ENCODE results near the gene PLEKHG3.

Gene PLEKHG3

DNA sequence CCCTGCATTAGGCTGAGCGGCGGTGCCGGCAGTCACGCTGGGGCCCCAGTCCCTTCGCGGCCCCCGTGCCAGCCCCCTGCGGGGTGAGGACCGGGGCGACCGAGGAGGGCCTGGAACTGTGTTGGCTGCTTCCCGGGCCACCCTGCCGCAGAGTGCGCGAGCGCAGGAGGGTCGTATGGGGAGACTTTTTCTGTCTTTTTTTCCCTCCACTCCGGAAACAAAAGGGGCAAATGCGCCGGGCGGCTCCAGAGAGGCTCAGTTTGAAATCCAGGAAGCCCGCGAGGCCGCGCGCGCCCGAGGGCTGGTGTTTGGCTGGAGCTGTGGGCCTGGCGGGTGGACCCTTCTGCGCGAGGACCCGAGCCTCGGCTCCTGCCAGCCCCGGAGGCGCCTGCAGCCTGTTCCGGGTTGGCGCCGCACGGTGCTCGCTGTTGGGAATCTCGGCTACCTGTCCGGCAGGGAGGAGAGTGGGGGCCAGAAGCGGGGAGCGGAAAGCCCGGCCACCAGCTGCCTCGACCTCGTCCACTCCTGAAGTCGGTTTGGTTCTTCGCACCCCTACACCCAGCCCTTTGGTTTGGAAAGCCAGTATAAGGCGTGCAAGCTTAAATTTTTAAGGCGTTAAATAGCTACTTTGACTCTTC, 638 bp downstream of the PLEKHG3 start:
- peak overlapping the region; percentile 93 for H3K27ac ChIP-seq
- no peak for DNase-seq (ENCODE audit: low read depth, low spot score)

DNA sequence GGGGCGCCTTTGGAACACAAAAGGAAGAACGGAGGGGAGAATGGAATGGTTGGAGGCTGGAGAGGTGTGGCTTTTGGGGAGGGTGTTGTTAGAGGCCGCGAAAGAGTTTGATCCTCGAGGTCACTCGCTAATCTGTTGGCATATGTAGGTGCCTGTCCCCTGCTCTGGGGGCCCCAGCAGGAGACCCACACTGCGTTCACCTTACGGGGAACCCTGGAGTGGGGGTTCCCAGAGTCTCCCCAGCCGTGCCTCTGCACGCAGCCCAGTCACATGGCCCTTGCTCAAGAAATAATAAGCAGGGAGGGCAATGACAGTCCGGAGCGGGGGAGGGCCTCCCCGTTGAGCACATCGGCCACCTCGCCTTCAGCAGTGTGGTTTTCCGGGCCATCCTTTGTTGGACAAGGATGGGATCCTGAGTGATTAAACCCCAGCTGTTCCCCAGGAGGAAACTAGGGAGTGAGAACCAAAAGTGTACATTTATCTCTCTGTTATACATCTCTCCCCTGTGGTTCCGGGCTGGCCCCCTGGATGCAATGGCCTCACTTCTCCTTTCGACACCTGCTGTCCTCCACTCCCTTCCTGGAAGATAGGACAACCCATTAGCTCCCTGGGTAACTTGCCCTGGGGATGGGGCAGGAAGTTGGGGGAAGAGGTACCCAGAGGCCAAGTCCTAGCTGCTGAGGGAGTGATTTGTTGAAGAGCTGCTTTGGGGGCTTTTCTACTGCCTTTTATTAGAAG, 1.3 kb downstream of the PLEKHG3 start:
- no peak for DNase-seq (ENCODE audit: low read depth, low spot score)
- peak overlapping the region; percentile 93 for H3K27ac ChIP-seq

- DNase-seq (ENCODE audit: low read depth, low spot score) = no peak
- H3K27ac ChIP-seq = peak overlapping the region; percentile 93
Measured at GRCh38 chr14:64706119-64706592, 1.9 kb downstream of the PLEKHG3 start.

DNA sequence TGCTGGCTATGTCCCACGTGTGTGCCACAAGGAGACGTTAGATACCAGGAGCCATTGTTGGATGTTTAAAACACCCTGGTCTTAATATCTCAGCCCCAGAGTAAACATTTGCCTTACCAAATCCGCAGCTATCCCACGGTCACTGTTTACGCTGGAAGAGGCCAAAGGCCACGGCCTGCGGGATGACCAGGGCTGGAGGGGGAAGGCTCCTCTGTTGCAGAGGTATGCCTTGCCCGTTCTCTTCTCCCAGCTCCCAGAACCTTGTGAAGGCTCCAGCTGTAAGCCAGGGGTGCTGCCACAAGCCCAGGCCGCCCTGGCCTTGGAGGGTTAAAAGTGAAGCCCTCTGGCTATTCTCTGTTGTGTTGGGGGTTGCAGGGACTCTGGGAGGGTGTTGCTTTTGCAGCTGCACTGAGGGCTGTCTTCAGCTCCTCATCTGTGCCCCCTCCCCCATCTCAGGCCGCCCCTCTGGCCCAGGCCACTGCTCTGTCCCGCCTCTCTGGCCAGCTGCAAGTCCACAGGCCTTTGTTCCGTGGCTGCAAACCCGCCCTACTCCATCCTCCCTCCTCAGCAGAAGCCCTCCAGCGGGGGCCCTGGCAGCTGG, 2.5 kb downstream of the PLEKHG3 start:
- no peak for DNase-seq (ENCODE audit: low read depth, low spot score)
- peak overlapping the region; percentile 93 for H3K27ac ChIP-seq

GRCh38 chr14:64707661-64708060, 3.4 kb downstream of the PLEKHG3 start:
- peak overlapping the region; percentile 93 for H3K27ac ChIP-seq
- DNase-seq (ENCODE audit: low read depth, low spot score) = peak; percentile 90

GRCh38 chr14:64708148-64709004, 4.2 kb downstream of the PLEKHG3 start:
- peak; percentile 62 for DNase-seq (ENCODE audit: low read depth, low spot score)
- H3K27ac ChIP-seq = peak overlapping the region; percentile 93

DNA sequence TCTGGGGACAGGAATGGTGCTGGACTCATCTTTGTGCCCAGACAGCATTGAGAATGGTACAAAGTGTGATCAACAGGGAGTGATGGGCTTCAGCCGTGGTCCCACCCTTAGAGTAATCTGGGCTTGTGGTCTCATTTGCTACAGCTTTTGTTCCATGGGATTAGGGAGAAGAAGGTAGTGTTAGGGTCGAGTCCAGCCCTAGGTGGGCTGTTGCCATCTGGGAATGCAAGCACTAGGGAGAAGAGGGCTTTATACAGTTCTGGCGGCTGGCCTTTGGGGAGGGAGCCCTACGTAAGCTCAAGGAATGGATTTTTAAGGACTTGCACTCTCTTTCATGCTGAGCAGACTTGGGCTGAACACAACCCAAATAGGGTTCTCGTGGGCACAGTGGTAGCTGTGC, 4.9 kb downstream of the PLEKHG3 start:
- DNase-seq (ENCODE audit: low read depth, low spot score) = no peak
- peak overlapping the region; percentile 93 for H3K27ac ChIP-seq

DNA sequence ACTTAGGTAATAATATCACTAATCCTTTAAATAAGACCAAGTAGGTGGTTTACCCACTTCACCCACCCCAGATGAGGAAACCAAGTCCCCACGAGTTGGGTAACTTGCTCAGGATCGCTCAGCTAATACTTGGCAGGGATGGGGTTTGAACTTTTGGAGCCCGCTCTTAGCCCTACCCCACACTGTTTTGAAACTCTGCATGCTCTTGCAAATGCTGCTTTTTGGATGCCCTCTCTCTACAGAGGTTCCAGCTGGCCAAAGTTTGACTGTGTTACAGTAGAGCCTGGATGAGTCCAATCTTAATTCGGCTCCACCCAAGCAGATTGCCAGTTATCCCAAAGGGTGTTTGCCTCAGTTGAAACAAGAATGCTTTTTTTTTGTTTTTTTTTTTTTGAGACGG, 6.8 kb downstream of the PLEKHG3 start:
- H3K27ac ChIP-seq = no peak overlapping the region
- DNase-seq (ENCODE audit: low read depth, low spot score) = no peak

- H3K27ac ChIP-seq = peak overlapping the region; percentile 94
- no peak for DNase-seq (ENCODE audit: low read depth, low spot score)
Measured at GRCh38 chr14:64713677-64714076, 9.5 kb downstream of the PLEKHG3 start.

- peak overlapping the region; percentile 94 for H3K27ac ChIP-seq
- DNase-seq (ENCODE audit: low read depth, low spot score) = no peak
Measured at GRCh38 chr14:64714432-64715025, 10.3 kb downstream of the PLEKHG3 start.

DNA sequence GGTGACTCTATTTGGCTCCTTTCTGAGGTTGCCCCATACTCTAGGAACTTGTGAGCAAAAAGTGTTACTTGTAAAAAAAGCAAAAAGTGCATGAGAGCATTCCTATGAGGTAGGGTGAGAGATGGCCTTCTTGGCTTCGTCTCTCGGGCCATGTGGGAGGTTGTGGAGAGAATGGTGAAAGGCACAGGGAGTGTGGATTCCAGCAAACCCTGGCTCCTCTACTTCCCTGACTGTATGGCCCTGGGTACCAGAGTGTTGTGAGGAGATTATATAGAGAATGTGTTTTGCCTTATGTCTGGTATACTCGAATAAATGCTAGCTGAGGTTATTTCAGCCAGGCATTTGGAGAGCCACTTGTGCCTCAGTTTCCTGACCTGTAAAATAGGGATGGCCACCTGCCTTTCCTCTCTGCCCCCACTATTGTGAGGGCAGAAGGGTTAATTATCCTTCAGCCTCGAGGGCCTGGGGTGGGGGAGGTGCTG, 11.0 kb downstream of the PLEKHG3 start:
- H3K27ac ChIP-seq = peak overlapping the region; percentile 94
- DNase-seq (ENCODE audit: low read depth, low spot score) = no peak

DNA sequence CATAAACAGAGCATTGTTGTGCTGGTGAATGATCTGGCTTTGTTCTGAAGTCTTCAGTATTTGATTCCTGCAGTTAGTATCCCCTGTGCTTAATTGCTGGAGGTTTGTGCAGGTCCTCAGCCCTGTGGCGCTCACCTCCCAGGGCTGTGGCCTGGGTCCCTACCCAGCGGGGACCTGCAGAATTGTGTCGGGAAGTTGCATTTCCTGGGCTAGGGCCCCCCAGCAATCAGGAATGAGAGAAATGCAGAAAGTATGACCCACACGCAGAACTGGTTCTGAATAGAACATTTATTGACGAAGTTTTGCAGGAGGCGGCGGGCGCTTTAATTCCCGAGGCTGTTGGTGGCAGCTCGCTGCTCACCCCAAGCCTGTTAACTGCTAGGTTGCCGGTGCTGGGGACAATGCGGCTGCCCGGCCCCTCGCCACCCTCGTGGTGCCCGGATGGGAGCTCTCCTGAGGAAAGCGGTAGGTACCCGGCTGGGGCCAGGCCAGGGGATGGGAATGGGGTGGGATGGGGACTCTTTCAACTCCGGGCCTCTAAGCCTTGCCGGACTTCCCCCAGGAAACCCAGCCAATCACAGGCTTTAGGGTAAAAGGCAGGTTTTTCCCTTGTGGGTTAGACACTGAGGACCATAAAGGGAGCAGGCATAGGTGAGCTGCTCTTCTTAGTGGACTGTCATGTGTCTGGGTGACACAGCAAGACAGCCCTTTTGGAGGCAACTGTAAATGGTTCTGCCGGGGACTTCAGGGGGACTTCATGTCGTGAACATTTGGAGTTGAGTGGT, 11.6 kb downstream of the PLEKHG3 start:
- peak overlapping the region; percentile 94 for H3K27ac ChIP-seq
- no peak for DNase-seq (ENCODE audit: low read depth, low spot score)

GRCh38 chr14:64717870-64718269, 13.6 kb downstream of the PLEKHG3 start:
- DNase-seq (ENCODE audit: low read depth, low spot score) = no peak
- peak overlapping the region; percentile 94 for H3K27ac ChIP-seq

DNA sequence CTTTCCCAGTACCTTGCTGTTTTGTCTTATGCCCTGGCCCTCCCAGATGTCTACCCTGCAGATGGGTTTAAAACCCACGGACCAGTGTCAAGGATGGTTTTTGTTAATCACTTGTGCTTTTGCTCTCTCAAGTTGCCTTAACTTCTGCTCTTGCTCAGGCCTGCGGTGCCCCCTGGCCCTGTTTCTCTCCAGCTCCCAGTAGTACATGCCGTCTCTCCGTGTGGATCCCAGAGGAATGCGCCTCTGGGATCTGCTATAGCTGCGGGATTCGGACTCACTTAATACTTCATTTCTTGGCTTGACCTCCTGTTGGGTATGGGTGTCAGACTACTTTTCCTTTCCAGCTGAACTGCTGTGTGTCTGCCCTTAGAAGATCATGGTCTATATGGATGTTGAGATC, 14.5 kb downstream of the PLEKHG3 start:
- H3K27ac ChIP-seq = peak overlapping the region; percentile 94
- no peak for DNase-seq (ENCODE audit: low read depth, low spot score)

DNA sequence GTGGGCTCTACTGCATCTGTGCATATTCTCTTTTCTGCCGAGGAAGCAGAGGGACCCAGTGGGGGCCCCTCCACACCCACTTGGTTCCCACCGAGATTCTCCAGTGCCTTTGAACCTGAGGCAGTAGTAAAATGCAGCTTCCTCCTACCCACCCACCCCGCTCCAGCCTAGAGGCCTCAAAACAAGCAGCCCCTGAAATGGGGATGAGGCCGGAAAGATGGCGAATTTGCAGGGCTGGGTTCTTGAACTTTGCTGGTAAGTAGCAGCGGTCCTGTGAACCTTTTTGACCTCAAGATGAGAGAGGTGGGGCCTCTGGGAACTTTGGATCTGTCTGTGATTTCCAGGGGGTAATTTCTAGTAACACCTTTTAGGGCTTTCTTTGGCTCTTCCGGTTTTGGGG, 15.4 kb downstream of the PLEKHG3 start:
- peak overlapping the region; percentile 94 for H3K27ac ChIP-seq
- DNase-seq (ENCODE audit: low read depth, low spot score) = no peak

GRCh38 chr14:64720131-64720576, 15.9 kb downstream of the PLEKHG3 start:
- peak; percentile 97 for DNase-seq (ENCODE audit: low read depth, low spot score)
- H3K27ac ChIP-seq = peak overlapping the region; percentile 94

GRCh38 chr14:64721391-64721791, 17.2 kb downstream of the PLEKHG3 start:
- DNase-seq (ENCODE audit: low read depth, low spot score) = no peak

GRCh38 chr14:64721899-64722298, 17.7 kb downstream of the PLEKHG3 start:
- H3K27ac ChIP-seq = peak overlapping the region; percentile 94
- no peak for DNase-seq (ENCODE audit: low read depth, low spot score)

More at GRCh38 chr14:64721391-64721791, 17.2 kb downstream of the PLEKHG3 start:
- H3K27ac ChIP-seq = peak overlapping the region; percentile 94

All from epithelial cell of prostate (primary cell).